ENCODE results near the gene SMIM13.

DNA sequence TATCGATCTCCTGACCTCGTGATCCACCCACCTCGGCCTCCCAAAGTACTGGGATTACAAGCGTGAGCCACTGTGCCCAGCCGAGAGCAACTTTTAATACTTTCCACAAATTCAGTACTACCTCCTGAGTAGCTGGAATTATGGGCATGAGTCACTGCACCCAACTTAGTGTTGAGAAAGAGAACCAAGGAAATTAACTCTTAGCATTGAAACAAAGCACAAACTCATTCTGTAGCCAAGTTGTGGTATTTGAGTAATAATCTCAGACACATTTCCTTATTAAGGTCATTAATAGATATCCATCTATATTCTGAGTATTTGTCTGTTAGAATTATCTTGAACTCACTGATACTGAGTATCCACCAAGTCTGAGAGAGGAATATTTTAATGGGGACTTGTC lies 35.2 kb upstream of the SMIM13 start:
- TF ChIP-seq CTCF (IDR thresholded peaks at IDR 0.05): no peak
- TF ChIP-seq EZH2phosphoT487 (IDR thresholded peaks at IDR 0.05): no peak

Measured in neural progenitor cell (in vitro differentiated cells).